Measurements from ENCODE around the gene RANBP3L.

DNA sequence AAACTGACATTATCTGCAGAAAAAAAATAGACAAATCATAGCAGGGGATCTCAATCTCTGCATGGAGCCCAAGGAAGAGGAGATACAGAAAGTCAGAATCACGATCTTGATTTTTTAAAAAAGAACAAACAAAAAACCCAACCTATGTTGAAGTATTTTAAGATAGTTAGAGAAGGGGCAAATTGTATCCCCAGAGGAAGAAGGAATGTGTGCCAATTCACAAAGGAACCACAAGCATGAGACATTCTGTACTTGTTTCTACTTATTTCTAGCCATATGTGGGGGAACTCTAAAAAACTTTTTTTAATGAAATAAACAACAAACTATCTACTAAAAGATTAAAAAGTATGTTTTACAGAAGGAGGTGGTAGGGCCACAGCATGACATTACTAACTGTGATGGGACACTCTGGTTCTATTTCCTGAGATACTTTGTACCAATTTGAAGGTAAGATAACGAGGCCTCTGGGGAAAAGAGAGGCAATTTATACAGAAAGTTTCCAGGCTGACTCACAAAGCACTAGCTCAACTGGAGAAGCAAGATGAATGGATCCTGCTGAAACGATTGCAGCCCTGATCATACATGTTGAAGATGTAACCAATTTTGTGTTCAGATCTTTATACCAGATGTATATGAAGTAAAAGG, 22.5 kb downstream of the RANBP3L start:
- TF ChIP-seq CTCF (IDR thresholded peaks at IDR 0.05) (no peak), POLR2A (IDR thresholded peaks at IDR 0.05) (no peak), EP300 (IDR thresholded peaks at IDR 0.05) (no peak)
